ENCODE results near the gene LRRK1.

Gene LRRK1

DNA sequence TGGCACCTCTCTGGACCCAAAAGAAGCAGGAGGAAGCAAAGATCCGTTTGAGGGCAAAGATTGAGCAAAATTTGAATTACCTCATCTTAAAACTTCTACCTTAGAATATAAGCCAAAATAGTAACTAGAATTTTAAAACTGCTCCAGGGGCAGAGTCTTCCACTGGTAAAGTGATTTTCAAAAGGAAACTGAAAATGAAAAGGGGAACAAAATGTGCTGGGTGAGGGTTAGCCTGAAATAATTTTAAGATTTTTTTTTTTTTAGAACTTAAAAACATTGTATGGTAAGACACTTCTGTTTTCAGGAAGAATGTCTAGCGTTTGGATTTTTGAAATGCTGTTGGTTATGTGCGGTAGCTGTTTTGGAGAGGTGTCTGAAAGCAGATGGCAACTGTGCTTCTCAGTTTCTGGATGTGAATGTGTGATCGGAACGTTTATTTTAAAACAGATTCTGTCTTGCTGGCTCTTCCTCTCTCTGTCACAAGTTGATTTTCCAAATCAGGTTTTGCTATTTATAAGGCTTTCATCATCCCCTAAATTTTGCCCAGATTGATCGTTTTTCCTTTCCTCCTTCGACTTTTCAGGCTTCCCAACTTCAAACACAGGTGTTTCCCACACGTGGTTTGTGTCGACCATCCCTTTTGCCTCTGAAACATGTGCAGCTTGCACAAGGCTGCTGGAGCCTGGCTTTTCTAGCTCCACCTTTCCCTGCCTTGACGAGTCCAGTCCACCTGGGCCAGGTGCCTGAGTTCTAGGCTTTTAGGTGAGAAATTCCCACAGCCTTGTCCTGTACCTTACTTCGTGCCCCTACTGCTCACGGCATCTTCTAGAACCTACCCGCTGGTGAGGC is 3.3 kb downstream of the LRRK1 start:
- TF ChIP-seq ZBTB7A (IDR thresholded peaks at IDR 0.05; ENCODE audit: low read depth) (no peak), EGR1 (IDR thresholded peaks at IDR 0.05) (no peak), FOXM1 (IDR thresholded peaks at IDR 0.05; ENCODE audit: borderline replicate concordance, low read depth) (no peak), CEBPB (IDR thresholded peaks at IDR 0.05) (no peak), TAF1 (IDR thresholded peaks at IDR 0.05; ENCODE audit: low read depth) (no peak), REST (IDR thresholded peaks at IDR 0.05; ENCODE audit: low read depth) (no peak), RAD21 (IDR thresholded peaks at IDR 0.05; ENCODE audit: low read depth) (no peak), EP300 (IDR thresholded peaks at IDR 0.05; ENCODE audit: borderline replicate concordance) (no peak), USF1 (IDR thresholded peaks at IDR 0.05) (no peak), TEAD4 (IDR thresholded peaks at IDR 0.05) (no peak), CREB1 (IDR thresholded peaks at IDR 0.05; ENCODE audit: low read depth) (no peak), NFIC (IDR thresholded peaks at IDR 0.05) (no peak), YY1 (IDR thresholded peaks at IDR 0.05; ENCODE audit: low read depth) (no peak)

DNA sequence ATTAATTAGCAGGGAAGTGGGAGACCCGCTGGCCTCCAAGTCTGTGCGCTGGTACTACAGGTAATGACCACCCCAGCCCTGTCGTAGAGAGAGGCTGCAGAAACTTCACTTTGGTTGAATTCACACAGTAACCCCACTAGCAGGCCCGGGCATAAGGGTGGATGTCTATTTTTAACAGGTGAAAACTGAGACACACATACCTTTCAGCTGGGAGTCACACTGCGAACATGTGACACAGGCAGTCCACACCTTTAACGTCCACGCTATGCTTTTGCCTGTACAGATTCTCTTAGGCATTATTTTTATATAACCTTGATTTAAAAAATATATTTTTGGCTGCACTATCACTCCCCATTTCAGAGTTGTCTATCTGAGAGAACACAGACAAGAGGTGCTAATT is 3.9 kb downstream of the LRRK1 start:
- no peak for TF ChIP-seq YY1 (IDR thresholded peaks at IDR 0.05; ENCODE audit: low read depth)
- TF ChIP-seq REST (IDR thresholded peaks at IDR 0.05; ENCODE audit: low read depth), result no peak
- TF ChIP-seq TCF12 (IDR thresholded peaks at IDR 0.05; ENCODE audit: low read depth), result no peak
- no peak for TF ChIP-seq EGR1 (IDR thresholded peaks at IDR 0.05)
- TF ChIP-seq MAX (IDR thresholded peaks at IDR 0.05), result no peak
- TF ChIP-seq CEBPB (IDR thresholded peaks at IDR 0.05), result no peak
- no peak for TF ChIP-seq TEAD4 (IDR thresholded peaks at IDR 0.05)
- TF ChIP-seq EP300 (IDR thresholded peaks at IDR 0.05; ENCODE audit: borderline replicate concordance), result no peak
- no peak for TF ChIP-seq ZBTB7A (IDR thresholded peaks at IDR 0.05; ENCODE audit: low read depth)
- TF ChIP-seq TAF1 (IDR thresholded peaks at IDR 0.05; ENCODE audit: low read depth), result no peak
- TF ChIP-seq USF1 (IDR thresholded peaks at IDR 0.05), result no peak

GRCh38 chr15:100923902-100924301 is 4.7 kb downstream of the LRRK1 start:
- TF ChIP-seq ZBTB7A (IDR thresholded peaks at IDR 0.05; ENCODE audit: low read depth) (no peak), MAX (IDR thresholded peaks at IDR 0.05) (no peak)

GRCh38 chr15:100924436-100924835 is 5.3 kb downstream of the LRRK1 start:
- no peak for TF ChIP-seq EP300 (IDR thresholded peaks at IDR 0.05; ENCODE audit: borderline replicate concordance)
- TF ChIP-seq CEBPB (IDR thresholded peaks at IDR 0.05), result no peak
- TF ChIP-seq TCF12 (IDR thresholded peaks at IDR 0.05; ENCODE audit: low read depth), result 0 out of 2 replicates have a peak, but pooled peaks have one; percentile 24

GRCh38 chr15:100925480-100925879 is 6.3 kb downstream of the LRRK1 start:
- TF ChIP-seq FOXM1 (IDR thresholded peaks at IDR 0.05; ENCODE audit: borderline replicate concordance, low read depth) (no peak), USF1 (IDR thresholded peaks at IDR 0.05) (no peak), RAD21 (IDR thresholded peaks at IDR 0.05; ENCODE audit: low read depth) (no peak), TAF1 (IDR thresholded peaks at IDR 0.05; ENCODE audit: low read depth) (no peak), YY1 (IDR thresholded peaks at IDR 0.05; ENCODE audit: low read depth) (no peak), NFIC (IDR thresholded peaks at IDR 0.05) (no peak), EGR1 (IDR thresholded peaks at IDR 0.05) (no peak), CEBPB (IDR thresholded peaks at IDR 0.05) (no peak), TCF12 (IDR thresholded peaks at IDR 0.05; ENCODE audit: low read depth) (no peak), EP300 (IDR thresholded peaks at IDR 0.05; ENCODE audit: borderline replicate concordance) (no peak), ZBTB7A (IDR thresholded peaks at IDR 0.05; ENCODE audit: low read depth) (no peak), TEAD4 (IDR thresholded peaks at IDR 0.05) (no peak), CREB1 (IDR thresholded peaks at IDR 0.05; ENCODE audit: low read depth) (no peak)
